ENCODE results near the gene XPO6. TPM values are rescaled to one million over a fixed set of nuclear protein-coding genes. Genes with fewer than 3 reads are reported as not detected.

XPO6 gene
- polyA plus RNA-seq, 1 of the 3 experiments (the other 2 are of a cell fraction) = 97.1 TPM

DNA sequence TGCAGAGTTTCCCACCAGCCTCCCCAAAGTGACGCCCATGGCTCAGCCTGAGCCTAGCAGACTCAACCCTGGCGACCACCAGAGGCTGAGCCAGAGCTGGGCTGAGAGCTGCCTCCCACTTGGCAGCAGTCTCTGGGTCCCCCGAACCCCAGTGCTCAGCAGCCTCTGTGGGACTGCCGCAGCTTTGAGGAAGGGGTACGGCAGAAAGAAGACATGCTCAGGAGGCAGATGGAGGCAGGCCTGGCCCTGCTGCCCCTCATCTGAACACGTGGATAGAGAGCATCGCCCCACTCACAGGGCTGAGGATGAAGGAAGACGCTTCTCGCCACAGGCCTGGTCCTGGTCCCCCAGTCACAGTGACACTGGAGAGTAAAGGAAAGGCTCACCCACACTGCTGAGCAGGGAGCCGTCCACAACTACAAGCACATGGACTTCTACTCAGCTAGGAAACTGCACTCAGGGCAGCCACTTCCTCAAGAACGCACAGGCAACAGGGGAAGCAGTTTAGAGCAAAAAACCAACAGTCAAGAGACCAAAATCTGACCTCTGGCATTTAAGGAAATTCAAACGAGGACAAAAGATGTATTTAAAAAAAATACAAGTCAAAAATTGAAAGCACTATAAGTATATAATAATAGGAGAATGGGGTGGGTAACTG, 103.0 kb downstream of the XPO6 start:
- POLR2A ChIA-PET = no interaction called here

DNA sequence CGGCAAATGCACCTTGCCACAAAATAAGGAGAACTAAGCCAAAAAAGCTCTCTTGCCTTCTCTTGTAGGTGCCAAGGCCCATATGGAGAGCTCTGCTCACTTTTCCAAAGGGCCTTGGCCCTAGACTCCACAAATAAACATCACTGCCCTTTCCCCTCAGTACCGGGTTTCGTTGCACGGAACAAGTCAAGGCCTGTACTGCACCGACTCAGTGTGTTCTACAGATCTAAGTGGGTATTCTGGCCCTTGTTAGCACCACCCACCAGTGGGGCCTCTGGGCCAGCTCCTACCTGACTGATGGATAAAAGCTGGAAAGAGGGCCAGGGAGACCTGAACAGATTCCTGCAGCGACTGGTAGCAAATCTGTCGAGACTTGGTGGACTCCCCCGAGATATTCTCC, 104.5 kb downstream of the XPO6 start:
- TF ChIP-seq, protein P1, sequence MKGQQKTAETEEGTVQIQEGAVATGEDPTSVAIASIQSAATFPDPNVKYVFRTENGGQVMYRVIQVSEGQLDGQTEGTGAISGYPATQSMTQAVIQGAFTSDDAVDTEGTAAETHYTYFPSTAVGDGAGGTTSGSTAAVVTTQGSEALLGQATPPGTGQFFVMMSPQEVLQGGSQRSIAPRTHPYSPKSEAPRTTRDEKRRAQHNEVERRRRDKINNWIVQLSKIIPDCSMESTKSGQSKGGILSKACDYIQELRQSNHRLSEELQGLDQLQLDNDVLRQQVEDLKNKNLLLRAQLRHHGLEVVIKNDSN (IDR thresholded peaks at IDR 0.05; ENCODE audit: borderline replicate concordance, low read depth) = no peak
- TF ChIP-seq EZH2phosphoT487 (IDR thresholded peaks at IDR 0.05; ENCODE audit: borderline replicate concordance, low read depth) (no peak), MEF2A (IDR thresholded peaks at IDR 0.05; ENCODE audit: borderline replicate concordance, low read depth) (no peak), POLR2AphosphoS5 (IDR thresholded peaks at IDR 0.05; ENCODE audit: low read depth, low read length) (no peak), TCF12 (IDR thresholded peaks at IDR 0.05) (no peak), FOSL2 (IDR thresholded peaks at IDR 0.05; ENCODE audit: borderline replicate concordance, low read depth) (no peak), MXI1 (IDR thresholded peaks at IDR 0.05; ENCODE audit: low read depth, low read length) (no peak)
- ChIA-PET CTCF (interaction anchor here (1.1 kb wide), 1 partner anchor 135 kb away, joined by 3 read pairs; no protein-coding TSS in a partner anchor), POLR2A (interaction anchor here (0.5 kb wide), 1 partner anchor 49 kb away, joined by 3 read pairs; no protein-coding TSS in a partner anchor)
- peaks cover 0 to 13% of the 10 kb centered on the region in 2 experiments; a peak in 1 of 4 replicates for H3K4me1 ChIP-seq (ENCODE audit: control insufficient read depth in 1 of 2, insufficient read depth in 2 of 2, low read depth in 1 of 2, low read length in 1 of 2)
- H4K20me1 ChIP-seq (ENCODE audit: insufficient read depth) = no peaks in the 10 kb centered on the region
- H3F3A ChIP-seq (replicated peaks; ENCODE audit: insufficient read depth) = no peaks in the 10 kb centered on the region
- no peak for DNase-seq
- no peaks in the 10 kb centered on the region for H3K9me2 ChIP-seq
- H3K9ac ChIP-seq = no peak overlapping the region
- no peaks in the 10 kb centered on the region for H3K9me3 ChIP-seq
- H3K4me3 ChIP-seq (ENCODE audit: low read depth in 2 of 2, low read length in 1 of 2) = no peak overlapping the region
- H3K27me3 ChIP-seq (ENCODE audit: insufficient read depth) = no peaks in the 10 kb centered on the region
- no peak overlapping the region; a peak in 1 of 4 replicates for H3K27ac ChIP-seq (ENCODE audit: low read depth in 2 of 2, low read length in 1 of 2)
- no peak overlapping the region for H2AFZ ChIP-seq (ENCODE audit: low read depth)
- H3K79me2 ChIP-seq (ENCODE audit: insufficient read depth) = peaks cover 5% of the 10 kb centered on the region
- WGBS (ENCODE audit: low lambda C conversion rate) = 94% methylated on average over 8 of the region's 8 CpGs
- peaks cover 59 to 93% of the 10 kb centered on the region in 2 experiments for H3K36me3 ChIP-seq (replicated peaks in 1 of 2; ENCODE audit: control insufficient read depth in 1 of 2, insufficient read depth in 2 of 2, low read length in 1 of 2)
- H3K4me2 ChIP-seq = no peak overlapping the region

More for the DNA sequence above, 103.0 kb downstream of the XPO6 start:
- Histone ChIP-seq H3K9me3 (no peaks in the 10 kb centered on the region), H3K4me3 (ENCODE audit: low read depth in 2 of 2, low read length in 1 of 2) (no peak overlapping the region), H2AFZ (ENCODE audit: low read depth) (no peak overlapping the region), H3K4me1 (ENCODE audit: control insufficient read depth in 1 of 2, insufficient read depth in 2 of 2, low read depth in 1 of 2, low read length in 1 of 2) (peaks cover 0 to 13% of the 10 kb centered on the region in 2 experiments; a peak in 1 of 4 replicates), H4K20me1 (ENCODE audit: insufficient read depth) (no peaks in the 10 kb centered on the region), H3K9ac (no peak overlapping the region), H3K36me3 (replicated peaks in 1 of 2; ENCODE audit: control insufficient read depth in 1 of 2, insufficient read depth in 2 of 2, low read length in 1 of 2) (peaks cover 59 to 96% of the 10 kb centered on the region in 2 experiments), H3K4me2 (no peak overlapping the region), H3K27me3 (ENCODE audit: insufficient read depth) (no peaks in the 10 kb centered on the region), H3K27ac (ENCODE audit: low read depth in 2 of 2, low read length in 1 of 2) (peak overlapping the region in 1 of 2 experiments; percentile 22; a peak in 1 of 4 replicates), H3K9me2 (no peaks in the 10 kb centered on the region), H3K79me2 (ENCODE audit: insufficient read depth) (peaks cover 5% of the 10 kb centered on the region), H3F3A (replicated peaks; ENCODE audit: insufficient read depth) (no peaks in the 10 kb centered on the region)
- DNase-seq = no peak
- CTCF ChIA-PET = interaction anchor here (1.0 kb wide), 1 partner anchor 38 kb away, joined by 3 read pairs; no protein-coding TSS in a partner anchor
- no peak for TF ChIP-seq NRF1 (IDR thresholded peaks at IDR 0.05; ENCODE audit: low read depth, low read length)
- TF ChIP-seq CHD2 (IDR thresholded peaks at IDR 0.05; ENCODE audit: low read length, partially characterized antibody) = no peak
- TF ChIP-seq IRF3 (IDR thresholded peaks at IDR 0.05; ENCODE audit: low read depth, low read length) = no peak
- TF ChIP-seq, protein P2, sequence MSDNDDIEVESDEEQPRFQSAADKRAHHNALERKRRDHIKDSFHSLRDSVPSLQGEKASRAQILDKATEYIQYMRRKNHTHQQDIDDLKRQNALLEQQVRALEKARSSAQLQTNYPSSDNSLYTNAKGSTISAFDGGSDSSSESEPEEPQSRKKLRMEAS (IDR thresholded peaks at IDR 0.05; ENCODE audit: low read depth) = no peak
- no peak for TF ChIP-seq SIN3A (IDR thresholded peaks at IDR 0.05; ENCODE audit: borderline replicate concordance, low read depth, low read length)
- WGBS (ENCODE audit: low lambda C conversion rate) = 88% methylated on average over 11 of the region's 12 CpGs
